Neuronal stem cell (in vitro differentiated cells): Measurements from ENCODE around the gene SYCE3. TPM values are rescaled to one million over a fixed set of nuclear protein-coding genes. Genes with fewer than 3 reads are reported as not detected.
A peak's percentile ranks its signal among the peaks of the same experiment; 100 is the strongest.

Experiments
- DNase-seq: peaks from one replicate; pipeline ENCODE4 v3.0.0-alpha.2; 2013; ENCODE audit warnings: low spot score
- H2AFZ ChIP-seq: one replicate; pipeline ENCODE4 v1.6.1; 2013; ENCODE audit warnings: mild to moderate bottlenecking, low read length, inconsistent platforms
- H2AK5ac ChIP-seq: 2 replicates; pipeline ENCODE4 v1.6.1; 2013; ENCODE audit warnings: low read depth, mild to moderate bottlenecking, inconsistent platforms, low read length, moderate library complexity, mixed read lengths
- H2BK120ac ChIP-seq: 2 replicates; pipeline ENCODE4 v1.6.1; 2013; ENCODE audit warnings: low read depth, mild to moderate bottlenecking, inconsistent platforms, low read length, moderate library complexity, mixed read lengths
- H2BK12ac ChIP-seq: one replicate; pipeline ENCODE4 v1.6.1; 2013; ENCODE audit warnings: low read length, inconsistent platforms
- H2BK15ac ChIP-seq: 2 replicates; pipeline ENCODE4 v1.6.1; 2013; ENCODE audit warnings: mild to moderate bottlenecking, low read length, inconsistent platforms, mixed read lengths
- H2BK5ac ChIP-seq: one replicate; pipeline ENCODE4 v1.6.1; 2013; ENCODE audit warnings: inconsistent platforms, mild to moderate bottlenecking, low read length, moderate library complexity
- H3K14ac ChIP-seq: one replicate; pipeline ENCODE4 v1.6.1; 2013; ENCODE audit warnings: low read length, inconsistent platforms
- H3K18ac ChIP-seq: 2 replicates; pipeline ENCODE4 v1.6.1; 2013; ENCODE audit warnings: low read length, inconsistent platforms
- H3K23ac ChIP-seq: 2 replicates; pipeline ENCODE4 v1.6.1; 2013; ENCODE audit warnings: low read depth, mild to moderate bottlenecking, mixed read lengths, low read length, inconsistent platforms; ENCODE audit not compliant: poor library complexity
- H3K27ac ChIP-seq: replicated peaks from 3 replicates; pipeline ENCODE4 v1.5.1; 2013; ENCODE audit warnings: low read length, inconsistent platforms
- H3K27me3 ChIP-seq, 3 experiments: 2 replicates each; pipeline ENCODE4 v1.6.1; 2013; ENCODE audit warnings: low read length in 3 of 3, mild to moderate bottlenecking in 2 of 3, inconsistent platforms in 1 of 3, low read depth in 1 of 3, mixed read lengths in 1 of 3, moderate library complexity in 1 of 3; ENCODE audit not compliant: control insufficient read depth in 3 of 3, insufficient read depth in 3 of 3
- H3K36me3 ChIP-seq, 2 donors: replicated peaks in 1 of 2; 2 replicates each; pipeline ENCODE4 v1.6.1; 2013; ENCODE audit warnings: low read length in 2 of 2; ENCODE audit not compliant: control insufficient read depth in 2 of 2, insufficient read depth in 2 of 2
- H3K4ac ChIP-seq: 2 replicates; pipeline ENCODE4 v1.6.1; 2013; ENCODE audit warnings: inconsistent platforms, mild to moderate bottlenecking, low read length, moderate library complexity
- H3K4me1 ChIP-seq, 2 donors: 1 replicate in 1 of 2; 2 replicates in 1 of 2; pipeline ENCODE4 v1.6.1; 2013; ENCODE audit warnings: low read length in 2 of 2, low read depth in 1 of 2; ENCODE audit not compliant: control insufficient read depth in 2 of 2, insufficient read depth in 1 of 2
- H3K4me2 ChIP-seq: one replicate; pipeline ENCODE4 v1.6.1; 2013; ENCODE audit warnings: mild to moderate bottlenecking, low read length, inconsistent platforms; ENCODE audit not compliant: insufficient read depth, poor library complexity, severe bottlenecking
- H3K4me3 ChIP-seq, 2 donors: 2 replicates each; pipeline ENCODE4 v1.5.1; 2013; ENCODE audit warnings: low read length in 2 of 2, mild to moderate bottlenecking in 2 of 2, inconsistent platforms in 1 of 2, moderate library complexity in 1 of 2
- H3K79me1 ChIP-seq: one replicate; pipeline ENCODE4 v1.6.1; 2013; ENCODE audit warnings: low read depth, mild to moderate bottlenecking, inconsistent platforms, low read length, moderate library complexity
- H3K9ac ChIP-seq: one replicate; pipeline ENCODE4 v1.6.1; 2013; ENCODE audit warnings: mild to moderate bottlenecking, low read depth, low read length, inconsistent platforms; ENCODE audit not compliant: poor library complexity
- H3K9me3 ChIP-seq, 2 donors: replicated peaks in 1 of 2; 2 replicates each; pipeline versions ENCODE3 to v1.6.1; 2013; ENCODE audit warnings: low read length in 2 of 2, mild to moderate bottlenecking in 2 of 2, inconsistent platforms in 1 of 2, low read depth in 1 of 2, mixed read lengths in 1 of 2, moderate library complexity in 1 of 2; ENCODE audit not compliant: control insufficient read depth in 2 of 2, insufficient read depth in 1 of 2
- H4K8ac ChIP-seq: one replicate; pipeline ENCODE4 v1.6.1; 2013; ENCODE audit warnings: low read depth, mild to moderate bottlenecking, inconsistent platforms, low read length, moderate library complexity
- H4K91ac ChIP-seq: one replicate; pipeline ENCODE4 v1.6.1; 2013; ENCODE audit warnings: low read length, low read depth, mild to moderate bottlenecking, inconsistent platforms; ENCODE audit not compliant: poor library complexity
- WGBS, 2 donors: extraction: QIAGEN DNeasy Blood & Tissue Kit; methylation state at CpG; one replicate each; pipeline ENCODE4 v1.1.7; 2013; ENCODE audit warnings: missing lambda C conversion rate in 2 of 2, mixed read lengths in 1 of 2; ENCODE audit not compliant: insufficient read length in 2 of 2, insufficient replicate concordance in 1 of 2; ENCODE audit errors: extremely low coverage in 2 of 2; 5-methylcytosine and 5-hydroxymethylcytosine counted together
- polyA plus RNA-seq, 2 experiments: library from polyadenylated mRNA; stranded (reverse); fragments of 200-250 nt; gene quantifications; one replicate each; pipeline ENCODE4 v1.2.3, GENCODE V29; 2013

SYCE3 gene, protein sequence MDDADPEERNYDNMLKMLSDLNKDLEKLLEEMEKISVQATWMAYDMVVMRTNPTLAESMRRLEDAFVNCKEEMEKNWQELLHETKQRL
- 1.7 TPM for polyA plus RNA-seq (2013, experiment 1 of 2)
- 1.6 TPM for polyA plus RNA-seq (2013, experiment 2 of 2)

DNA sequence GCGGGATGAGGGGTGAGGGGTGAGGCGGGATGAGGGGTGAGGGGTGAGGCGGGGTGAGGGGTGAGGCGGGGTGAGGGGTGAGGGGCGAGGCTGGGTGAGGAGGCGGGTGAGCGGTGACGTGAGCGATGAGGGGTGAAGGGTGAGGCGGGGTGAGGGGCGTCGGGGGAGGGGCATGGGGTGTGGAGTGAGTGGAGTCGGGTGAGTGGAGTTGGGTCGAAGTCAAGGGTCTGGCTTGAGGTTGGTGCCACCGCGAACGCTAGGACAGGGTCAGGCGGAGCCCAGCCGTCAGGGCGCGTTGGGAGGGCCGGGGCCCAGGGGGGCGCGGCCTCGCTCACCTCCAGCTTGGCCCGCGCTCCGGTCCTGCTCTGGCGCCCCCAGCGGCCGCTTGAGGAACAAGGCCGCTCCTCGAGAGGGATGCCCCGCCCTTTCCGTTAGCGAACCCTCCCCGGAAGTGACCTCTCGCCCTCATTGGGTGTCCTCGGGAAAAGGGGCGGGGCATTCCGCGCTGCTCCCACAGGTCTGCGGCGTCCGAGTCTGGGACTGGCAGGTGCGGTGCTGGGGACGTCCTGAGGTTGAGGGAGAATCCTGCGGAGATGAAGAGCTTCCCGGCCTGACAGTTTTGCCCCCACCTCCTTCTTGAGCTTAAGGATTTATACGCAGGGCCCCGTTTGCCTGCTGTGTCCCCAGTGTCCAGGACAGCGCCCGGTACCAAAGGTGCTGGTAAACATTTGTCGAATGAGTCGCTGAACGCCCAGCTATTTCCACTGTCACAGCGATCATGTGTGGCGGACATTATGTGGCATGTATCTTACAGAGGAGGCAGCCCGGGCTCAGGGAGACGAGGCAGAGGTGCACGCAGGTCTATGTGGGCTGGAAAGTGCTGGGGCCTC lies at the start of gene SYCE3:
SYCE3 (minus strand) TSS at position 397 of the 890 bp plus-strand sequence. CDS start 6,514 bp downstream, outside the sequence.
- H4K91ac ChIP-seq, result no peak within 1 kb of the TSS
- H3K9ac ChIP-seq, result peak within 1 kb of the TSS; percentile 88
- no peak within 1 kb of the TSS for H2BK12ac ChIP-seq
- peaks cover 1 to 5% of the 10 kb centered on the region in 2 donors for H3K36me3 ChIP-seq
- peaks cover 0 to 5% of the 10 kb centered on the region in 2 donors for H3K4me1 ChIP-seq
- DNase-seq, result peak; percentile 97
- no peak within 1 kb of the TSS for H3K27ac ChIP-seq
- H3K4me2 ChIP-seq, result peak within 1 kb of the TSS; percentile 98
- H3K9me3 ChIP-seq, result no peaks in the 10 kb centered on the region
- H3K4me3 ChIP-seq, result peak within 1 kb of the TSS; percentile 84 to 89
- H2BK15ac ChIP-seq, result no peak within 1 kb of the TSS
- H3K23ac ChIP-seq, result peak within 1 kb of the TSS; percentile 95
- H2AK5ac ChIP-seq, result peak within 1 kb of the TSS; percentile 43
- H3K14ac ChIP-seq, result no peak within 1 kb of the TSS
- peak within 1 kb of the TSS; percentile 94 for H2AFZ ChIP-seq
- peak within 1 kb of the TSS; percentile 75 for H2BK5ac ChIP-seq
- H3K18ac ChIP-seq, result peak within 1 kb of the TSS; percentile 74
- no peak within 1 kb of the TSS for H4K8ac ChIP-seq
- H3K27me3 ChIP-seq, result peaks cover 0 to 17% (median 6%) of the 10 kb centered on the region in 3 experiments
- H3K79me1 ChIP-seq, result peaks cover 2% of the 10 kb centered on the region
- H2BK120ac ChIP-seq, result peak within 1 kb of the TSS; percentile 28
- no peak within 1 kb of the TSS for H3K4ac ChIP-seq
- WGBS, 2 donors, result no CpG with 5 or more reads among the region's 61 CpGs

DNA sequence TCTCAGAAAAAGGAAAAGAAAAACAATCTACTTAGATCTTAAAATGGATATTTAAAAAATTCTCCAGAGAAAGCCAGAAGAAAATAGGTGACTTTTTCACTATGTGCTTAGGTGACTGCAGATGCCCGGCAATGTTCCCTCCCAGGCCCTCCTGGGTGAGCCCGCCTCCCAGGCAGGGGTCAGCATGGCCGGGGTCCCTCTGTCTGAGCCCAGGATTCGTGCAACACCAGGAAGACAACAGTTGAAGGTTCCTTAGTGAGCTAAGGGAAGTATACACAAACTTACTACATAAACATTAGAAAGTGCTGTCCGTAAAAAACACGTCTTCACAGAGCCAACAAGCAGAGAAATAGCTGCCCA lies 49.4 kb upstream of the SYCE3 start:
- Histone ChIP-seq H3K9me3 (no peaks in the 10 kb centered on the region), H3K4me1 (peaks cover 0 to 3% of the 10 kb centered on the region in 2 donors), H3K9ac (no peak overlapping the region), H2AFZ (no peak overlapping the region), H4K91ac (no peak overlapping the region), H3K18ac (no peak overlapping the region), H3K23ac (peak overlapping the region; percentile 73), H3K36me3 (peaks cover 0 to 11% of the 10 kb centered on the region in 2 donors), H3K27me3 (peaks cover 0 to 5% (median 0%) of the 10 kb centered on the region in 3 experiments), H2BK5ac (no peak overlapping the region), H3K79me1 (no peaks in the 10 kb centered on the region), H2AK5ac (no peak overlapping the region), H2BK120ac (no peak overlapping the region), H2BK15ac (no peak overlapping the region), H3K4me2 (no peak overlapping the region), H3K27ac (no peak overlapping the region), H4K8ac (no peak overlapping the region), H3K4me3 (no peak overlapping the region), H2BK12ac (no peak overlapping the region), H3K14ac (peak overlapping the region; percentile 71), H3K4ac (no peak overlapping the region)
- no peak for DNase-seq
- no CpG with 5 or more reads among the region's 6 CpGs for WGBS, 2 donors

DNA sequence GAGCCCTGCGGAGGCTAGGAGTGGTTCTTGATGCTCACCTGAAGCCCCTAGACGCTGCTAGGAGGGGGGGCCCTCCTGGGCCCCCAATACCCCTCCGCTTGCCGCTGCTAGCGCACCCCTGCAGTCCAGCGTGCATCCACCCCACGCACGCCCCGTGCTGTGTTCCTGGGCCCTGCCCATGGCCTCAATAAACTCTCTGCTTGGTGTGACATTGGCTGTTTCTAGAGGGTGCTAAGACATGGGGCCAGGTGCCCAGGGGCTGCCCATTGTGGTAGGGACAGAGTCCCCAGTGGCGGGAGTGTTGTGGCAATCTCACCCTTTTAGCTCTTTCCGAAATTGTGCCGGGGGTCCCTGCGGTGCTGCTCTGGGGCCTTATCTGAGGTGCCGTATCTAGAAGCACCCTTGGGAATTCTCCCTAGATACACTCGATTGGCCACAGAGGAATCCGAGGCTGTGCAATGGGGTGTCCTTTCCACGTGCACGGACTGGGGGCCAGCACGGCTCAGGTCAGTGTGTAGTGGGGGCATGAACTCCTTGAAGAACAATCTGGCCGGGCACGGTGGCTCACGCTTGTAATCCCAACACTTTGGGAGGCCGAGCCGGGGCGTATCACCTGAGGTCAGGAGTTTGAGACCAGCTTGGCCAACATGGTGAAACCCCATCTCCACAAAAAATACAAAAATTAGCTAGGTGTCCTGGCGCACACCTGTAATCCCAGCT lies 48.8 kb upstream of the SYCE3 start:
- H3K27me3 ChIP-seq, result peaks cover 0 to 5% (median 0%) of the 10 kb centered on the region in 3 experiments
- peaks cover 0 to 3% of the 10 kb centered on the region in 2 donors for H3K4me1 ChIP-seq
- H2AK5ac ChIP-seq, result no peak overlapping the region
- H4K8ac ChIP-seq, result no peak overlapping the region
- H3K9ac ChIP-seq, result no peak overlapping the region
- WGBS, 2 donors, result no CpG with 5 or more reads among the region's 26 CpGs
- no peak overlapping the region for H3K18ac ChIP-seq
- H3K79me1 ChIP-seq, result no peaks in the 10 kb centered on the region
- no peak for DNase-seq
- no peak overlapping the region for H3K27ac ChIP-seq
- H3K36me3 ChIP-seq, result peaks cover 0 to 14% of the 10 kb centered on the region in 2 donors
- H3K9me3 ChIP-seq, result no peaks in the 10 kb centered on the region
- H3K14ac ChIP-seq, result no peak overlapping the region
- no peak overlapping the region for H2BK12ac ChIP-seq
- H3K23ac ChIP-seq, result no peak overlapping the region
- no peak overlapping the region for H2BK120ac ChIP-seq
- H3K4me3 ChIP-seq, result no peak overlapping the region
- H2BK15ac ChIP-seq, result peak overlapping the region; percentile 26
- H4K91ac ChIP-seq, result no peak overlapping the region
- no peak overlapping the region for H2BK5ac ChIP-seq
- no peak overlapping the region for H3K4me2 ChIP-seq
- H3K4ac ChIP-seq, result no peak overlapping the region
- H2AFZ ChIP-seq, result no peak overlapping the region
